GM19238 (cell line): ENCODE data around the gene MYMX.
A peak's percentile ranks its signal among the peaks of the same experiment; 100 is the strongest.
"Not testable (repeated sequence)": the region's sequence is repeated elsewhere in the genome, so short reads cannot be mapped to it uniquely, and the experiment has no call there.

Experiments used
- DNase-seq: peaks from one replicate; pipeline ENCODE4 v3.0.0; 2011; ENCODE audit warnings: low spot score; ENCODE audit not compliant: insufficient read length

Gene MYMX

GRCh38 chr6:44219815-44220784 lies 3.4 kb downstream of the MYMX start:
- DNase-seq, result no peak

DNA sequence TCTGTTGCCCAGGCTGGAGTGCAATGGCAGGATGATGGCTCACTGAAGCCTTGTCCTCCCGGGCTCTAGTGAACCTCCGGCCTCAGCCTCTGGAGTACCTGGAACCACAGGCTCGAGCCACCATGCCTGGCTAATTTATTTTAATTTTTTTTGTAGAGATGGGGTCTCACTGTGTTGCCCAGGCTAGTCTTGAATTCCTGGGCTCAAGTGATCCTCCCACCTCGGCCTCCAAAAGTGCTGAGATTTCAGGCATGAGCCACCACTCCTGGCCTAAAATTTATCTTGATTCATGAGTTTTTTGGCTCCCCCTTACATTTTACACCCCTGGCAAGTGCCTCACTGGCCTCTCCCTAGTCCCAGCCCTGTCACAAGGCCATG lies 4.2 kb downstream of the MYMX start:
- DNase-seq, result no peak

- peak; percentile 83 for DNase-seq
These were observed 4.7 kb downstream of the MYMX start for GRCh38 chr6:44221291-44221960.

GRCh38 chr6:44221961-44222335 lies 5.2 kb downstream of the MYMX start:
- no peak for DNase-seq

GRCh38 chr6:44222486-44223318 lies 6.0 kb downstream of the MYMX start:
- DNase-seq, result no peak

GRCh38 chr6:44223319-44224028 lies 6.7 kb downstream of the MYMX start, which contains the start of gene SLC29A1:
Gene SLC29A1, plus strand, starts transcription at chr6:44223595. Its CDS starts 3,719 bp downstream, at chr6:44227314.
- DNase-seq, result peak; percentile 93

- no peak for DNase-seq
These were observed 7.6 kb downstream of the MYMX start for GRCh38 chr6:44224029-44224964.

- DNase-seq, result no peak
These were observed 8.2 kb downstream of the MYMX start for GRCh38 chr6:44224965-44225305.

GRCh38 chr6:44225579-44226325 lies 9.0 kb downstream of the MYMX start:
- no peak for DNase-seq

DNA sequence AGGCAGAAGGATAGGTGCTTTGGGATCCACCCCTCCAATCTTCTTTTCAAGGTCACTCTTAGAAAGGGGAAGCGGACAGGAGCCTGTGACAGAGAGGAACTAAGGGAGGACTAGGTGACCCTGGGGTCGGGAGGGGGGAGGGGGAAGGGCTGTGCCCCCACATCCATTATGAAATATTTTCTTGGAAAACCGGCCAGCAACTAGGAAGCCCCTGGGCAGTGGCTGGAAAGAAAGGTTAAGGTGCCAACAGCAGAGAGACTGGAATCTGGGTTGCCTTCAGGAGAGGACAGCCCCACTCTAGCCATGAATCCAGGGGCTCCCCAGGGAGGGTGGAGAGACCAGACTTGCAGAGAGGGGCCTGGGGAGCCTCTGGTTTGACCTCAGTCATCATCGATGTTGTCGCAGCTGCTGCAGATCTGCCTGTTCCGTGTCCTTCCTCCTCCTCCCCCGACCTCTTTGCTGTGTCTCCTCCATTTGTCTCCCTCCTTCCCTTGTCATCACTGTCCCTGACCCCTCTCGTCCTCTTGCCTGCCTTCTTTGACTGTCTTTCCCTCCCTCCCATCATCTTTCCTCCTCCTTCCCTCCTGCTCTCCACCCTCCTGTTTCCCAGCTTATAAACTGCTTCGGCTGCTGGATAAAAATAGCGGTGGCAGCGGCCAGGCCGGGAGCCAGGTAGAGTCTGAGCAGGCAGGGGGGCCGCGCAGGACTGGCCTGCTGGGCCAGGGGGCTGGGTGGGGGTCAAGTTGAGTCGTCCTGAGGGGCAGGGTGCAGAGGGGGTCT lies 9.8 kb downstream of the MYMX start:
- no peak for DNase-seq

GRCh38 chr6:44227148-44227793 lies 10.5 kb downstream of the MYMX start:
- DNase-seq, result no peak

DNA sequence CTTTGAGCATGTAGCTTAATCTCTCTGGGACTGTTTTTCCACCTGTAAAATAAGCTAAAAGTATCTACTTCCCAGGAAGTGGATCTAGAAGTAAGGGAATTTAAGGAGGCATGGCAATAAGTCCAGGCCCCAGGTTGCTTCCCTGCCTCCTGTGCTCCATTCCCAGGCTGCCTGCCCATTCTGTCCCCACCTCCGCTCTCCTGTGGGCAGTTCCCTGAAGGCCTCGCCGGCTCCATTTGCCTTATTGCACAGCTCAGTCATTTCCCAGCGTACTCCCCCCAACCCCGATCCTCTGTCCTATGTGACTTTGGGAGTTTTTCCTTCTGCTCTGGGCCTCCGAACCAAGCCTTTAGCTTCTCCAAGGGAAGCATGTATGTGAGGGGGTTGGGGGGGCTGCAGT lies 11.3 kb downstream of the MYMX start:
- no peak for DNase-seq

GRCh38 chr6:44228433-44228832 lies 11.7 kb downstream of the MYMX start:
- DNase-seq, result no peak

DNA sequence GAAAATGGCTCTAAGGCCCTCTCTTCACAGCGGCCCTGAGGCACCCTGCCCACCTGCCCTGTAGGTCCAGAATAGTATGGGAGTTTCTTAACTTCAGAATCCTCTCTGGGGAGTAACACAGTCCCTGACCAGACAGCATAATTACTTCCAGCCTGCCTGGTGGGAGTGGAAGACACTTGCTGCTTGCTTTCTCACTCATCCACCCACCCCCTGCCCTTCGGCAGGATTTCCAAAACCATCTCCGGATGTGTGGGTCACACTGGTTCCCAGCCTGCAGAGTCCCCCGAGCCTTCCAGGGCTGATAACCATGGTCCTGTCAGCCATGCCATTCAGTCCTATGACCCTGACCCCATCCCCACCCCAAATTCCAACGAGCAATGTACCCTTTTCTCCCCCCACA lies 12.1 kb downstream of the MYMX start:
- DNase-seq, result no peak

DNA sequence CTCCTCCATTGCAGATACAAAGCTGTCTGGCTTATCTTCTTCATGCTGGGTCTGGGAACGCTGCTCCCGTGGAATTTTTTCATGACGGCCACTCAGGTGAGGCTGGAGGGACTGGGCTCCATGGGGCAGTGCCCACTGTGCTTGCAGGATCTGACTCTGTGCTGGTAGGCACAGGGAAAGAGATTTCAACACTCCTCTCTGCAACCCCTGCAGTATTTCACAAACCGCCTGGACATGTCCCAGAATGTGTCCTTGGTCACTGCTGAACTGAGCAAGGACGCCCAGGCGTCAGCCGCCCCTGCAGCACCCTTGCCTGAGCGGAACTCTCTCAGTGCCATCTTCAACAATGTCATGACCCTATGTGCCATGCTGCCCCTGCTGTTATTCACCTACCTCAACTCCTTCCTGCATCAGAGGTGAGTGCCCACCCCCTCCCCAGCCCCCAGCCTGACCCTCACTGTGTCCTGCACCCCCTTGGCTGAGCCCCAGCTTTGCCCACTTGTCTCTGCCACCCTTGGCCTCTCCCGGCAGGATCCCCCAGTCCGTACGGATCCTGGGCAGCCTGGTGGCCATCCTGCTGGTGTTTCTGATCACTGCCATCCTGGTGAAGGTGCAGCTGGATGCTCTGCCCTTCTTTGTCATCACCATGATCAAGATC lies 12.8 kb downstream of the MYMX start:
- no peak for DNase-seq

DNA sequence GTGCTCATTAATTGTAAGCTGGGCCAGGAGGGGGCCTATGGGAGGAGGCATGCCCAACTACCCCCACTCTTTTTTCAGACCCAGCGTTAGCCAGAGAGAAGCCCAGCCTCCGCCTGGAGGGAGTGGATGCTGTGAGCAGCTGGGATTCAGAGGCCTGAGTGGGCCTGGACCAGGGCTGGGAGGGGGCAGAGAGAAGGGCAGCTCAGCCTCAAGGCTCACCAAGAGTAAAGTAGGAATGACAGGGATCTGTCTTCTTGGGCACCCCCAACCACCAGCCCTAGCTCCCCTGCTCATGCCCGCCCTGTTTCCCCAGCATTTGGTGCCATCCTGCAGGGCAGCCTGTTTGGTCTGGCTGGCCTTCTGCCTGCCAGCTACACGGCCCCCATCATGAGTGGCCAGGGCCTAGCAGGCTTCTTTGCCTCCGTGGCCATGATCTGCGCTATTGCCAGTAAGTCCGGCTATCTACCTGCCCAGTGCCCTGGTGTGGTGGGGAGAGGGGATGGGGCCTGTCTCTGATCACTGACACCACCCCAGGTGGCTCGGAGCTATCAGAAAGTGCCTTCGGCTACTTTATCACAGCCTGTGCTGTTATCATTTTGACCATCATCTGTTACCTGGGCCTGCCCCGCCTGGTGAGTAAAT lies 13.4 kb downstream of the MYMX start:
- DNase-seq, result no peak

GRCh38 chr6:44231426-44231825 lies 14.7 kb downstream of the MYMX start:
- DNase-seq, result not testable (repeated sequence)
